AG09319 (cell line): ENCODE measurements around the gene DNAJB1.
A peak's percentile ranks its signal among the peaks of the same experiment; 100 is the strongest.
"Not testable (repeated sequence)": the region's sequence is repeated elsewhere in the genome, so short reads cannot be mapped to it uniquely, and the experiment has no call there.

Experiments used
- DNase-seq: peaks from one replicate; pipeline ENCODE4 v3.0.0-alpha.2; 2010; ENCODE audit warnings: low read depth; ENCODE audit errors: extremely low read depth
- CTCF ChIP-seq: IDR thresholded peaks from 2 replicates; pipeline ENCODE4 v1.5.1; 2011; ENCODE audit warnings: low read depth, mild to moderate bottlenecking, inconsistent platforms, low read length, moderate library complexity

Gene DNAJB1

GRCh38 chr19:14507704-14508542 lies 10.3 kb downstream of the DNAJB1 start:
- no peak for DNase-seq
- TF ChIP-seq CTCF, result no peak

GRCh38 chr19:14505488-14506239 lies 12.5 kb downstream of the DNAJB1 start:
- DNase-seq, result no peak
- peak; percentile 71 for TF ChIP-seq CTCF

GRCh38 chr19:14504575-14504974 lies 13.6 kb downstream of the DNAJB1 start:
- DNase-seq, result not testable (repeated sequence)

GRCh38 chr19:14503285-14503684 lies 14.9 kb downstream of the DNAJB1 start:
- TF ChIP-seq CTCF, result no peak

DNA sequence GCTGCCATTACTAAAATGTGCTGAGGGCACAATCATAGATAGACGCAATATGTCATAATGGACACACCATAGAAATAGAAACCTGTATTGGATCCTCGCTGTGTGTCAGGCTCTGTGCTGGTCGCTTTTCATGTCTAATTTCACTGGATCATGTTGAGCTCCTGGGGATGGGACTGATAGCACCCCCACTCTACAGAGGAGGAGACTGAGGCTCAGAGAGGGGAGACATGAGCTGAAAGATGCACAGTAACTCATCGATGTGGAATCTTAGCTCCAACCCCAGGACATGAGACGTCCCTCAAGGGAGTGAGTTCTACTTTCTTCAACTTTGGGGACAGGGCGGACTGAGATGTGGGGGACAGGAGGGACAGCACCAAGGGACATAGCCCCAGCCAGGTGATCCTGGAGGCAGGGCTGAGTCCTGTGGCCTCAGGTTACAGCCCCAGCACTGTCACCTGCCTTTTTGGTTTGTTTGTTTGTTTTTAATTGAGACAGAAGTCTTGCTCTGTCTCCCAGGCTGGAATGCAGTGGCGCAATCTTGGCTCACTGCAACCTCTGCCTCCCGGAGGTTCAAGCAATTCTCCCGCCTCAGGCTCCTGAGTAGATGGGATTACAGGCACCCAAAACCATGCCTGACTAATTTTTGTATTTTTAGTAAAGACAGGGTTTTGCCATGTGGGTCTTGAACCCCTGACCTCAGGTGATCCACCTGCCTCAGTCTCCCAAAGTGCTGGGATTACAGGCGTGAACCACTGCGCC lies 15.7 kb downstream of the DNAJB1 start:
- no peak for DNase-seq
- no peak for TF ChIP-seq CTCF

More at GRCh38 chr19:14503285-14503684, 14.9 kb downstream of the DNAJB1 start:
- no peak for DNase-seq

DNA sequence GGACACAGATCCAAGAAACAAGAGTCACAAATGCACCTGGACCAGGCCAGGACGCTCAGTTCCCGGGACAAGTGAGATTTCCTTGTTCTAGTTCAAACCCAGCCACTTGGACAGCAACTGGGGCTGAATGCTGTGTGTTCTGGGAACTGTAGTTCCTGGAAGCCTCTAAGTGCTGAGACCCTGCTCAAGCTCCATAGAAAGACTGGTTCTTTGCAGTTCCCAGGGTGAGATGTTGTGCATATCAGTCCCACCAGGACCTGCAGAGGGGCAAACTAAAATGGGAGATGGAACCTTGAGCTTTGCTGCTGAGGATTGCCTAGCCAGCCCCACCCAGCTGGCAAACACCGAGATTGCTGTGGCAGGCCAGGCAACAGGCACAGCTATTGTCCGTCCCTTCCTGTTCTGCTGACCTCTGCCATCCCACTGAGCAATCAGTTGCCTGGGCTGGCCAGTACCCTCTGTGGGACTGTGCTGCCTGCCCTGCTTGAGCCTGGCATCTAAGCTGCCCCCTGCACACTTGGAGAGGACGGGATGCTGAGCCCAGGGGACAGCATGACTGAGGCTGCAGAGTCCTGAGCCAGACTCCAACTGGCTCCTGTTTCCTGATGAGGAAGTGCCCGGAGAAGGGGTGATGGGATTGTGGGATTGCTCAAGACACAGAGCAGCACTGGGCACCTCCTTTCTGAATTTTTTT lies 20.8 kb downstream of the DNAJB1 start:
- no peak for TF ChIP-seq CTCF
- DNase-seq, result no peak

GRCh38 chr19:14496834-14497227 lies 21.4 kb downstream of the DNAJB1 start:
- DNase-seq, result no peak
- no peak for TF ChIP-seq CTCF
